ENCODE measurements around the gene STYK1. TPM values are rescaled to one million over a fixed set of nuclear protein-coding genes. Genes with fewer than 3 reads are reported as not detected.
"Not testable (repeated sequence)": the region's sequence is repeated elsewhere in the genome, so short reads cannot be mapped to it uniquely, and the experiment has no call there.

STYK1 gene
- polyA plus RNA-seq, 4 donors = 1.9 to 8.1 (median 4.8) TPM

- H3K36me3 ChIP-seq (ENCODE audit: control insufficient read depth in 3 of 3, insufficient read depth in 2 of 3, low read depth in 1 of 3, low read length in 3 of 3) = peaks cover 2 to 8% (median 2%) of the 10 kb centered on the region in 3 donors
- WGBS, 3 donors = 88 to 91% (median 90%) methylated on average over 3 of the region's 3 CpGs
These were observed 65.9 kb downstream of the STYK1 start for GRCh38 chr12:10607885-10608458.

GRCh38 chr12:10601860-10602259, 72.0 kb downstream of the STYK1 start:
- H3K27me3 ChIP-seq (ENCODE audit: control insufficient read depth in 3 of 3, insufficient read depth in 3 of 3, low read length in 3 of 3) = no peaks in the 10 kb centered on the region
- no peaks in the 10 kb centered on the region for H3K4me1 ChIP-seq (ENCODE audit: control insufficient read depth in 3 of 3, insufficient read depth in 2 of 3, low read depth in 1 of 3, low read length in 2 of 3)
- no peak overlapping the region for H3K4me3 ChIP-seq (ENCODE audit: low read depth in 1 of 3, low read length in 3 of 3)
- H3K9me3 ChIP-seq (ENCODE audit: control insufficient read depth in 2 of 2, insufficient read depth in 1 of 2, low read depth in 1 of 2, low read length in 1 of 2) = no peaks in the 10 kb centered on the region
- no peak overlapping the region for H3K27ac ChIP-seq (ENCODE audit: low read depth in 1 of 3, low read length in 2 of 3)
- DNase-seq (no peak), FAIRE-seq (no peak)
- peaks cover 0 to 2% (median 0%) of the 10 kb centered on the region in 3 donors for H3K36me3 ChIP-seq (ENCODE audit: control insufficient read depth in 3 of 3, insufficient read depth in 2 of 3, low read depth in 1 of 3, low read length in 3 of 3)
- 90 to 96% (median 93%) methylated on average over 2 of the region's 2 CpGs for WGBS, 3 donors

More at GRCh38 chr12:10607885-10608458, 65.9 kb downstream of the STYK1 start:
- Histone ChIP-seq H3K27me3 (ENCODE audit: control insufficient read depth in 3 of 3, insufficient read depth in 3 of 3, low read length in 3 of 3) (no peaks in the 10 kb centered on the region), H3K27ac (ENCODE audit: low read depth in 1 of 3, low read length in 2 of 3) (no peak overlapping the region), H3K9me3 (ENCODE audit: control insufficient read depth in 2 of 2, insufficient read depth in 1 of 2, low read depth in 1 of 2, low read length in 1 of 2) (no peaks in the 10 kb centered on the region), H3K4me3 (ENCODE audit: low read depth in 1 of 3, low read length in 3 of 3) (no peak overlapping the region), H3K4me1 (ENCODE audit: control insufficient read depth in 3 of 3, insufficient read depth in 2 of 3, low read depth in 1 of 3, low read length in 2 of 3) (peaks cover 0 to 4% (median 2%) of the 10 kb centered on the region in 3 donors)
- peak in 1 of 2 donors; percentile 4 for DNase-seq
- no peak for FAIRE-seq

- Histone ChIP-seq H3K4me1 (ENCODE audit: control insufficient read depth in 3 of 3, insufficient read depth in 2 of 3, low read depth in 1 of 3, low read length in 2 of 3) (no peaks in the 10 kb centered on the region), H3K27me3 (ENCODE audit: control insufficient read depth in 3 of 3, insufficient read depth in 3 of 3, low read length in 3 of 3) (no peaks in the 10 kb centered on the region), H3K36me3 (ENCODE audit: control insufficient read depth in 3 of 3, insufficient read depth in 2 of 3, low read depth in 1 of 3, low read length in 3 of 3) (peaks cover 0 to 2% (median 0%) of the 10 kb centered on the region in 3 donors), H3K27ac (ENCODE audit: low read depth in 1 of 3, low read length in 2 of 3) (no peak overlapping the region), H3K9me3 (ENCODE audit: control insufficient read depth in 2 of 2, insufficient read depth in 1 of 2, low read depth in 1 of 2, low read length in 1 of 2) (no peaks in the 10 kb centered on the region), H3K4me3 (ENCODE audit: low read depth in 1 of 3, low read length in 3 of 3) (no peak overlapping the region)
- FAIRE-seq (no peak), DNase-seq (no peak)
- WGBS, 3 donors = 88 to 99% (median 95%) methylated on average over 6 of the region's 6 CpGs
These were observed 72.9 kb downstream of the STYK1 start for GRCh38 chr12:10600988-10601387.

GRCh38 chr12:10595881-10596280, 78.0 kb downstream of the STYK1 start:
- H3K4me1 ChIP-seq (ENCODE audit: control insufficient read depth in 3 of 3, insufficient read depth in 2 of 3, low read depth in 1 of 3, low read length in 2 of 3) = no peaks in the 10 kb centered on the region
- no peak overlapping the region for H3K27ac ChIP-seq (ENCODE audit: low read depth in 1 of 3, low read length in 2 of 3)
- H3K27me3 ChIP-seq (ENCODE audit: control insufficient read depth in 3 of 3, insufficient read depth in 3 of 3, low read length in 3 of 3) = no peaks in the 10 kb centered on the region
- no peak overlapping the region for H3K4me3 ChIP-seq (ENCODE audit: low read depth in 1 of 3, low read length in 3 of 3)
- no peak for DNase-seq
- no peaks in the 10 kb centered on the region for H3K36me3 ChIP-seq (ENCODE audit: control insufficient read depth in 3 of 3, insufficient read depth in 2 of 3, low read depth in 1 of 3, low read length in 3 of 3)
- no peaks in the 10 kb centered on the region for H3K9me3 ChIP-seq (ENCODE audit: control insufficient read depth in 2 of 2, insufficient read depth in 1 of 2, low read depth in 1 of 2, low read length in 1 of 2)
- no peak for FAIRE-seq
- WGBS, 3 donors = 50 to 65% (median 51%) methylated on average over 2 of the region's 2 CpGs

GRCh38 chr12:10590966-10591365, 82.9 kb downstream of the STYK1 start:
- 89 to 97% (median 96%) methylated on average over 3 of the region's 3 CpGs for WGBS, 3 donors
- no peaks in the 10 kb centered on the region for H3K4me1 ChIP-seq (ENCODE audit: control insufficient read depth in 3 of 3, insufficient read depth in 2 of 3, low read depth in 1 of 3, low read length in 2 of 3)
- no peaks in the 10 kb centered on the region for H3K27me3 ChIP-seq (ENCODE audit: control insufficient read depth in 3 of 3, insufficient read depth in 3 of 3, low read length in 3 of 3)
- no peak for FAIRE-seq
- no peaks in the 10 kb centered on the region for H3K9me3 ChIP-seq (ENCODE audit: control insufficient read depth in 2 of 2, insufficient read depth in 1 of 2, low read depth in 1 of 2, low read length in 1 of 2)
- no peak for DNase-seq
- no peak overlapping the region for H3K27ac ChIP-seq (ENCODE audit: low read depth in 1 of 3, low read length in 2 of 3)
- no peaks in the 10 kb centered on the region for H3K36me3 ChIP-seq (ENCODE audit: control insufficient read depth in 3 of 3, insufficient read depth in 2 of 3, low read depth in 1 of 3, low read length in 3 of 3)
- H3K4me3 ChIP-seq (ENCODE audit: low read depth in 1 of 3, low read length in 3 of 3) = no peak overlapping the region

- no peak overlapping the region for H3K27ac ChIP-seq (ENCODE audit: low read depth in 1 of 3, low read length in 2 of 3)
- H3K36me3 ChIP-seq (ENCODE audit: control insufficient read depth in 3 of 3, insufficient read depth in 2 of 3, low read depth in 1 of 3, low read length in 3 of 3) = peaks cover 0 to 2% (median 2%) of the 10 kb centered on the region in 3 donors
- peaks cover 1 to 4% of the 10 kb centered on the region in 2 donors for H3K9me3 ChIP-seq (ENCODE audit: control insufficient read depth in 2 of 2, insufficient read depth in 1 of 2, low read depth in 1 of 2, low read length in 1 of 2)
- no peaks in the 10 kb centered on the region for H3K4me1 ChIP-seq (ENCODE audit: control insufficient read depth in 3 of 3, insufficient read depth in 2 of 3, low read depth in 1 of 3, low read length in 2 of 3)
- 66 to 84% (median 73%) methylated on average over 1 of the region's 1 CpG for WGBS, 3 donors
- no peak overlapping the region for H3K4me3 ChIP-seq (ENCODE audit: low read depth in 1 of 3, low read length in 3 of 3)
- no peak for DNase-seq
- FAIRE-seq = no peak
- no peaks in the 10 kb centered on the region for H3K27me3 ChIP-seq (ENCODE audit: control insufficient read depth in 3 of 3, insufficient read depth in 3 of 3, low read length in 3 of 3)
These were observed 89.4 kb downstream of the STYK1 start for GRCh38 chr12:10584415-10584814.

- Histone ChIP-seq H3K9me3 (ENCODE audit: control insufficient read depth in 2 of 2, insufficient read depth in 1 of 2, low read depth in 1 of 2, low read length in 1 of 2) (peaks cover 1 to 4% of the 10 kb centered on the region in 2 donors), H3K27me3 (ENCODE audit: control insufficient read depth in 3 of 3, insufficient read depth in 3 of 3, low read length in 3 of 3) (no peaks in the 10 kb centered on the region), H3K36me3 (ENCODE audit: control insufficient read depth in 3 of 3, insufficient read depth in 2 of 3, low read depth in 1 of 3, low read length in 3 of 3) (peaks cover 0 to 2% (median 2%) of the 10 kb centered on the region in 3 donors), H3K4me3 (ENCODE audit: low read depth in 1 of 3, low read length in 3 of 3) (no peak overlapping the region), H3K27ac (ENCODE audit: low read depth in 1 of 3, low read length in 2 of 3) (no peak overlapping the region), H3K4me1 (ENCODE audit: control insufficient read depth in 3 of 3, insufficient read depth in 2 of 3, low read depth in 1 of 3, low read length in 2 of 3) (no peaks in the 10 kb centered on the region)
- DNase-seq (no peak), FAIRE-seq (no peak)
- 89 to 94% (median 91%) methylated on average over 3 of the region's 3 CpGs for WGBS, 3 donors
These were observed 91.1 kb downstream of the STYK1 start for GRCh38 chr12:10582704-10583103.

GRCh38 chr12:10582133-10582532, 91.7 kb downstream of the STYK1 start:
- H3K36me3 ChIP-seq (ENCODE audit: control insufficient read depth in 3 of 3, insufficient read depth in 2 of 3, low read depth in 1 of 3, low read length in 3 of 3); H3K4me1 ChIP-seq (ENCODE audit: control insufficient read depth in 3 of 3, insufficient read depth in 2 of 3, low read depth in 1 of 3, low read length in 2 of 3); H3K4me3 ChIP-seq (ENCODE audit: low read depth in 1 of 3, low read length in 3 of 3); H3K27me3 ChIP-seq (ENCODE audit: control insufficient read depth in 3 of 3, insufficient read depth in 3 of 3, low read length in 3 of 3); FAIRE-seq; H3K9me3 ChIP-seq (ENCODE audit: control insufficient read depth in 2 of 2, insufficient read depth in 1 of 2, low read depth in 1 of 2, low read length in 1 of 2); DNase-seq; H3K27ac ChIP-seq (ENCODE audit: low read depth in 1 of 3, low read length in 2 of 3): not testable (repeated sequence)
- 89 to 98% (median 93%) methylated on average over 3 of the region's 3 CpGs for WGBS, 3 donors

GRCh38 chr12:10574307-10574706, 99.5 kb downstream of the STYK1 start:
- 72 to 80% (median 80%) methylated on average over 2 of the region's 2 CpGs for WGBS, 3 donors
- no peak for FAIRE-seq
- no peaks in the 10 kb centered on the region for H3K36me3 ChIP-seq (ENCODE audit: control insufficient read depth in 3 of 3, insufficient read depth in 2 of 3, low read depth in 1 of 3, low read length in 3 of 3)

More at GRCh38 chr12:10574307-10574706, 99.5 kb downstream of the STYK1 start:
- Histone ChIP-seq H3K4me3 (ENCODE audit: low read depth in 1 of 3, low read length in 3 of 3) (no peak overlapping the region), H3K4me1 (ENCODE audit: control insufficient read depth in 3 of 3, insufficient read depth in 2 of 3, low read depth in 1 of 3, low read length in 2 of 3) (no peaks in the 10 kb centered on the region), H3K27me3 (ENCODE audit: control insufficient read depth in 3 of 3, insufficient read depth in 3 of 3, low read length in 3 of 3) (no peaks in the 10 kb centered on the region), H3K9me3 (ENCODE audit: control insufficient read depth in 2 of 2, insufficient read depth in 1 of 2, low read depth in 1 of 2, low read length in 1 of 2) (peaks cover 0 to 4% of the 10 kb centered on the region in 2 donors), H3K27ac (ENCODE audit: low read depth in 1 of 3, low read length in 2 of 3) (no peak overlapping the region)
- no peak for DNase-seq

Measured in small intestine (tissue), 7 donors.